AG04450 (cell line): ENCODE results near the gene CCDC91. TPM values are rescaled to one million over a fixed set of nuclear protein-coding genes. Genes with fewer than 3 reads are reported as not detected.

Experiments
- CTCF ChIA-PET: fragments of 300-600, 350-600 bp; formaldehyde crosslinking; extraction: SDS; loops from one replicate; lab custom pipeline; 2022; ENCODE audit warnings: antibody characterized with exemption, inconsistent platforms; lab: Charles Lee
- POLR2A ChIA-PET: fragments of 350-600 bp; formaldehyde crosslinking; extraction: SDS; loops from one replicate; lab custom pipeline; 2021; ENCODE audit warnings: antibody characterized with exemption, inconsistent platforms; lab: Yijun Ruan, JAX
- DNase-seq: peaks from one replicate; pipeline ENCODE4 v3.0.0-alpha.2; 2011; ENCODE audit warnings: low read depth, low spot score
- H3K27ac ChIP-seq: one replicate; pipeline ENCODE4 v1.5.1; 2012; ENCODE audit warnings: low read depth, low read length, control low read depth
- H3K27me3 ChIP-seq: one replicate; pipeline ENCODE4 v1.6.0; 2012; ENCODE audit warnings: low read length; ENCODE audit not compliant: control insufficient read depth, insufficient read depth
- H3K4me3 ChIP-seq: 2 replicates; pipeline ENCODE4 v1.5.1; 2011; ENCODE audit warnings: mild to moderate bottlenecking, low read depth, low read length, control low read depth
- H3K9me3 ChIP-seq: 2 replicates; pipeline ENCODE4 v1.5.1; 2012; ENCODE audit warnings: low read length; ENCODE audit not compliant: control insufficient read depth, insufficient read depth
- polyA plus RNA-seq: library from polyadenylated mRNA; depleted of rRNA; stranded (reverse); fragments of >200 nt; gene quantifications from 2 replicates; pipeline ENCODE4 v1.2.3, GENCODE V29; 2011
- TF ChIP-seq, protein P1 (sequence below): IDR thresholded peaks from 2 replicates; pipeline ENCODE4 v1.5.1; 2011; ENCODE audit warnings: low read depth, low read length, control low read depth, inconsistent platforms

CCDC91 gene
- polyA plus RNA-seq, 1 experiment, result 21.0 TPM

DNA sequence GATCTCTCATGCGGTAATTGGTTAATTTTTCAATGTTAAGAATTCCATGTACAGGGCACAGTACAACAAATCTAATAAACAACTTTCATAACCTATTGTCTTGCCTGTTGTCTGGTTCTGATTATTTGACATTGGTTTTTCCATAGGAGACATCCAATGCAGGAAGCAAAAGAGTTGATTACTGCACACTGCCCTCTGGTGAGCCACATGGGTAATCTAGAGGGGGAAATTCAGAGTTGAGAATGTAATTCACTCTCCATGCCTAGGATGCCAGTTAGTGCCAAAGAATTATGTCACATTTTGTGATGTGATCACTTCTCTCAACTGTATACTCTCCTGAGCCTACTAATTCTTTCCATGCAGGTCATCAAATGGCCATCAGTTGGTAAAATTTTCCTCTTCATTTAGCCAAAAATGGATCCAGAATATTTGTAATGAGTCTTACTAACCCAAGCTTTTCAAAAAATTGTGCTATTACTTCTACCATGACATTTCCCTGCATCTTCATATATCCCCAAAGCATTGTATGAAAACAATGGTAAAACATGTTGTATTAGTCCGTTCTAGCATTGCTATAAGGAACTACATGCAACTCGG is 17.7 kb upstream of the CCDC91 start:
- H3K4me3 ChIP-seq, result no peak overlapping the region
- no peak overlapping the region for H3K27ac ChIP-seq
- no peaks in the 10 kb centered on the region for H3K9me3 ChIP-seq
- TF ChIP-seq, protein P1, sequence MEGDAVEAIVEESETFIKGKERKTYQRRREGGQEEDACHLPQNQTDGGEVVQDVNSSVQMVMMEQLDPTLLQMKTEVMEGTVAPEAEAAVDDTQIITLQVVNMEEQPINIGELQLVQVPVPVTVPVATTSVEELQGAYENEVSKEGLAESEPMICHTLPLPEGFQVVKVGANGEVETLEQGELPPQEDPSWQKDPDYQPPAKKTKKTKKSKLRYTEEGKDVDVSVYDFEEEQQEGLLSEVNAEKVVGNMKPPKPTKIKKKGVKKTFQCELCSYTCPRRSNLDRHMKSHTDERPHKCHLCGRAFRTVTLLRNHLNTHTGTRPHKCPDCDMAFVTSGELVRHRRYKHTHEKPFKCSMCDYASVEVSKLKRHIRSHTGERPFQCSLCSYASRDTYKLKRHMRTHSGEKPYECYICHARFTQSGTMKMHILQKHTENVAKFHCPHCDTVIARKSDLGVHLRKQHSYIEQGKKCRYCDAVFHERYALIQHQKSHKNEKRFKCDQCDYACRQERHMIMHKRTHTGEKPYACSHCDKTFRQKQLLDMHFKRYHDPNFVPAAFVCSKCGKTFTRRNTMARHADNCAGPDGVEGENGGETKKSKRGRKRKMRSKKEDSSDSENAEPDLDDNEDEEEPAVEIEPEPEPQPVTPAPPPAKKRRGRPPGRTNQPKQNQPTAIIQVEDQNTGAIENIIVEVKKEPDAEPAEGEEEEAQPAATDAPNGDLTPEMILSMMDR, result peak; percentile 84
- peak; percentile 21 for DNase-seq
- ChIA-PET CTCF (interaction anchor here (0.8 to 1.6 kb wide), 6 partner anchors 230 to 448 kb away, joined by 3 to 7 read pairs (median 3); no protein-coding TSS in a partner anchor), POLR2A (no interaction called here)
- H3K27me3 ChIP-seq, result no peaks in the 10 kb centered on the region

DNA sequence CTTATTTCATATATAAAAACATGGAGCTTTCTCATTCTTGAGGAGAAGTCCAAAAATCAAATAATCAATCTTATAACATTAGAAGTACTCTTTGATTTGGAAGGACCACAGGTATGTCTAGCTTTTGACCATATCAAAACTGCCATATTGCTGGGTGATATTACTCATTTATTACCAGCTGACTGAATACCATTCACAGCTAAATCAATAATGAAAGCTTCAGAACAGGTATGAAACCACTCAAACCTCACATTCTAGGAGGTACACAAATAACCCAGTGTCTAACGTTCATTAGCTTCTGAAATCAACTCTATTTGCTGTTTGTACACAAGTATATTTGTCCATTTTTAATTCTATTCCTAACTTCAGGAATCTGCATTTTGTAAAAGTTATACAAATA is 16.8 kb upstream of the CCDC91 start:
- ChIA-PET CTCF (interaction anchor here (0.7 to 1.5 kb wide), 7 partner anchors 233 to 449 kb away, joined by 3 to 4 read pairs (median 3); no protein-coding TSS in a partner anchor), POLR2A (no interaction called here)
- no peak overlapping the region for H3K4me3 ChIP-seq
- no peak overlapping the region for H3K27ac ChIP-seq
- DNase-seq, result no peak
- TF ChIP-seq, protein P1, result no peak
- no peaks in the 10 kb centered on the region for H3K27me3 ChIP-seq
- H3K9me3 ChIP-seq, result no peaks in the 10 kb centered on the region

DNA sequence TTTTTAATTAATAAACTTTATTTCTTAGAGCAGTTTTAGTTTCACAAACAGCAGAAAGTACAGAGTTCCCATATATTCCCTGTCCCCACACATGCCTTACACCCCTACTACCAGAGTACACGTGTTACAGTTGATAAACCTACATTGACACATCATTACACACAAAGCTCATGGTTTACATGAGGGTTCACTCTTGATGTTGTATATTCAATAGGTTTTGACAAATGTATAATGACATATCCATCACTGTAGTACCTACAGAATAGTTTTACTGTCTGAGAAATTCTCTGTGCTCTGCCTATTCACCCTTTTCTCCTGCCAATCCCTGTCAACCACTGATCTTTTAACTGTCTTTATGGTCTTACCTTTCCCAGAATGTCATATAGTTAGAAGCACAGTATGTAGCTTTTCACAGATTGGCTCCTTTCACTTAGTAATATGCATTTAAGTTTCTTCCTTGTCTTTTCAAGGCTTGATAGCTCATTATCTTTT is 15.1 kb upstream of the CCDC91 start:
- H3K27me3 ChIP-seq, result no peaks in the 10 kb centered on the region
- H3K4me3 ChIP-seq, result no peak overlapping the region
- no peak overlapping the region for H3K27ac ChIP-seq
- ChIA-PET POLR2A (no interaction called here), CTCF (interaction anchor here (0.6 kb wide), 1 partner anchor 9 kb away, joined by 3 read pairs; no protein-coding TSS in a partner anchor)
- TF ChIP-seq, protein P1, result no peak
- DNase-seq, result no peak
- H3K9me3 ChIP-seq, result no peaks in the 10 kb centered on the region

DNA sequence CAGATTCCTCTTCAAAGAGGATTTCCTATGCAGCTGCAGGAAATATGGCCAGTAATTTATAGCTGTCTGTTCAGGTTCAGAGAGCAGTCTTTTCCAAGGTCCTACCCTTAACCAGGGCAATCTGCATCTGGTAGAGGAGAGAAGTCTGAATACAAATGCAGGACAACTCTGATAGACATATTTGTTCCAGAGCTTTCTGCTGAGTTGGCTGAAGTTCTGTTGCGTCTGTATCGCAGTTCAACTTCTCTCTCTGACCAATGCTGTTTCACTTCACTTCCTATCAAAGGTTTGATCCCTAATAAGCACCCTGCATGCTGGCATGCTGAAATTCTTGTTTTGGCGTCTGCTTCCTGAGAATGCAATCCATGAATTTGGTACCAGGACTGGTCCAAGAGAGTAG is 14.0 kb upstream of the CCDC91 start:
- H3K9me3 ChIP-seq, result no peaks in the 10 kb centered on the region
- no peak for DNase-seq
- ChIA-PET POLR2A (no interaction called here), CTCF (no interaction called here)
- no peak overlapping the region for H3K4me3 ChIP-seq
- no peaks in the 10 kb centered on the region for H3K27me3 ChIP-seq
- no peak overlapping the region for H3K27ac ChIP-seq
- TF ChIP-seq, protein P1, result no peak

DNA sequence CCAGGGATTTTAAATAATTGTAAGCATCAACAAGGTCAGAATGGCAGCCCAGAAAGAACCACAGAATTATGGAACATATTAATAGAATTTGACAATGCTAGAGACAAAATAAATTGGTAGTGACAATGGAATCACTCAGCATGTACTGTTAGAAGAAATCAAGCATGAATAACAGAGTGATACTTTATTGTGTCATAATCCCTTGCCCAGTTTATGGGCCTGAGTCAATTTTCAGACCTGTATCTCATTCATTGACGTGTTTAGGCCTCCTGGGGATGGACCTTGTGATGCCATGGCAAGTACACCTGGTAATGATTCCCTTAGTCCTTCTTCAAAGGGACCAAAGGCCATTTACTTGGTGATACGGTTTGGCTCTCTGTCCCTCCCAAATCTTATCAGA is 12.8 kb upstream of the CCDC91 start:
- Histone ChIP-seq H3K27ac (no peak overlapping the region), H3K27me3 (no peaks in the 10 kb centered on the region), H3K4me3 (no peak overlapping the region), H3K9me3 (no peaks in the 10 kb centered on the region)
- DNase-seq, result no peak
- TF ChIP-seq, protein P1, result no peak
- ChIA-PET CTCF (no interaction called here), POLR2A (no interaction called here)
